GM18867 (cell line): Measurements from ENCODE around the gene EEF1AKMT1.
A peak's percentile ranks its signal among the peaks of the same experiment; 100 is the strongest.

Experiments
- ATAC-seq: cut with Tn5 transposase; IDR thresholded peaks from one replicate; pipeline ENCODE4 v1.9.1; 2021; ENCODE audit warnings: mild to moderate bottlenecking, moderate library complexity; ENCODE audit not compliant: unreplicated experiment

EEF1AKMT1 gene, protein sequence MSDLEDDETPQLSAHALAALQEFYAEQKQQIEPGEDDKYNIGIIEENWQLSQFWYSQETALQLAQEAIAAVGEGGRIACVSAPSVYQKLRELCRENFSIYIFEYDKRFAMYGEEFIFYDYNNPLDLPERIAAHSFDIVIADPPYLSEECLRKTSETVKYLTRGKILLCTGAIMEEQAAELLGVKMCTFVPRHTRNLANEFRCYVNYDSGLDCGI

DNA sequence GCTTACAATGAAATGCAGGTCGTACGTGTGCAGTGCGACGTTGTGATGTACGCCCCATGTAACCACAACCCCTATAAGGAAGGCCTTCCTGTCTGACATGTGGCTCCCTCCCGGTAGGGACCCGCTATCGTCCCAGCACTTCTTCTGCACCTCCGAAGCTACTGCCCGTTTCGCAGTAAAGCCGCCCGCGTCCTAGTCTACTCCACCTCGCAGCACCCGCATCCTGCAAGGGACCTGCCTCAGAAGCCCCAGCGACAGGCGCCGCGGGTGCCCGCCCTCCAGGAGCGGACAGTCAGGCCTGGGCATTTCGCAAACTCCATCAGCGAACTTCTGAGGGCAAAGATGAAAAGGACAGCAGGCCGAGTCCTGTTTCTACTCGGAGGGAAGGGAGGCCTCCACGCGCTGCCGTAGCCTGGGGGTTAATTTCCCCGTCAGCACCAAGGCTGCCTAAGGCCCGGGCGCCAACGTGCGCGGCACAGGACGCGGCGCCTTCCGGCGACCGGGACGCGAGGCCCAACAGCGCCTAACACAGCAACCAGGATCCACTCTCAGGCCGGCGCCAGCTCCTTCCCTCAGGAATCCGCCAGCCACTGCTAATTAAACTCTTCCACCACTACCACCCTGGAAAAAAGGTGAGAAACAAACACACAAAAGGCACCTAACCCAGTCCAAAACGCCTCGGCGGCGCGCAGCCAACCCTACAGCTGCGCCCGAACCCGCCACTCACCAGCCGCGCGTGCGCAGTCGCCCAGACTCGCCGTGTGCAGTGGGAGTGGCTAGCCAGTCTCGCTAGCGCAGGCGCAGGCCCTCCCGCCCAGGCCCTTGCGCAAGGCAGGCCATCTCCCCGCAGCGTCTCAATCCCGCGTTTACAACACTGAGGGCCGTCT lies at the start of gene EEF1AKMT1:
Gene EEF1AKMT1, minus strand, starts transcription at position 768 of the 887 bp plus-strand sequence. CDS start 16,363 bp downstream, outside the sequence.
- ATAC-seq, result peak; percentile 83

GRCh38 chr13:20823071-20823470 lies 49.3 kb upstream of the EEF1AKMT1 start:
- no peak for ATAC-seq

DNA sequence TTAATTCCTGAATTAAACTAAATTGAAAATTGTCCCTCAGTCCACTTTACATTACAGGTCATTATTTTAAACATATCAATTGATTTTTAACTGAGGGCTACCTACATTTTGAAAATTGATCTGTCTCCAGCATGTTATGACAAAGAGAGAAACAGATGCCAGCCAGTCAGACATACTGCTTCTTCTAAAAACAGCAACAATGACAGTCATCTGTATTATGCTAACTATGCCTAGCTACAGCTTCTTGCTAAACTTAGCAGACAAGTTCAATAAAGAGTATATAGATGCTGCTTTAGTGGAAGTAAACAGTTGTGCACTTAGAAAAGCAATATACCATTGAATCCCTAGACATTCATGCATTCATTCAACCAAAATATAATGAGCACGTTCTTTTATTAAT lies 48.6 kb upstream of the EEF1AKMT1 start:
- no peak for ATAC-seq

DNA sequence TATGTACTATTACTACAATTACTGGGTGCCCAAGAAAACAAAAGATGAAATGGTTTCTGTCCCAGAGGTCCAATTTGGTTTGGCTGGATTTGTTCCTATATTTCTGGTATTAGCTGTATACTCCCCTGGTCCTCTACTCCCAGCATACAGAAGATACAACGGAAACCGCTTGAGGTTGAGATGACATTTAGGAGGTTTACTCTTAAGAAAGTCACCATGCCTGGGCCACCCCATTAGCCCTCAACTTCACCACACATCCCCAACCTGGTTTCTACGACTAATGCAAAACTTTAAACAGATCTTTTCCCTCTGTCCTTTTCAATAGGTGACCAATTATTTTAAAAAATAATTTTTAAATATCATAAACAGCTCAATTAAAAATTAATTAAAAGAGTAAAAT lies 46.0 kb upstream of the EEF1AKMT1 start:
- ATAC-seq, result no peak

DNA sequence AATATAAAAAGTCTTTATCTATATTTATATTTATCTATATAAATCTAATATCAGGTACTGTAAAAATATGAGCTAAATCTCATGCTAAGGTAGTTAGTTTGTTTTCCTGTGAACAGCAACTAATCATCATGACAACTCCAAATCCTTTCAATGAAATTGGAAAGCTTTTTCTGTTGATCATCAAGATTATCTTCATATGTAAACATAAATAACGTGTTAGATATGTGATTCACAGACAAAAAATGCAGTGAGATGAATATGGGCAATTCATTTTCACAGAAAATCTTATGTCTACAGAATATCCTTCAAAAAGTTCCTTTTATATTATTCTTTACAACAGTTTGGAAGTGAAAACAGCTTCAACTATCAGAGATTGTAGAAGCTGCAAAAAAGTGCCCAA lies 41.7 kb upstream of the EEF1AKMT1 start:
- no peak for ATAC-seq

- ATAC-seq, result no peak
Observed at GRCh38 chr13:20814224-20814910, 40.6 kb upstream of the EEF1AKMT1 start.

DNA sequence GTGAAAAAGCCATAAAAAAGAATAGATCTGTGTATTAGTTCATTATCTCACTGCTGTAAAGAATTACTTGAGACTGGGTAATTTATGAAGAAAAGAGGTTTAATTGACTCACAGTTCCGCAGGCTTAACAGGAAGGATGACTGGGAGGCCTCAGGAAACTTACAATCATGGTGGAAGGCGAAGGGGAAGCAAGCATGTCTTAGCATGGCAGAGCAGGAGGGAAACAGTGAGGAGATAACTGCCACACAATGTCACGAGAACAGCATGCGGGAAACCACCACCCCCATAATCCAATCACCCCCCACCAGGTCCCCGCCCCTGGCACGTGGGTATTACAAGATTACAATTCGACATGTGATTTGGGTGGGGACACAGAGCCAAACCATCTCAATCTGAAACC lies 39.1 kb upstream of the EEF1AKMT1 start:
- no peak for ATAC-seq

DNA sequence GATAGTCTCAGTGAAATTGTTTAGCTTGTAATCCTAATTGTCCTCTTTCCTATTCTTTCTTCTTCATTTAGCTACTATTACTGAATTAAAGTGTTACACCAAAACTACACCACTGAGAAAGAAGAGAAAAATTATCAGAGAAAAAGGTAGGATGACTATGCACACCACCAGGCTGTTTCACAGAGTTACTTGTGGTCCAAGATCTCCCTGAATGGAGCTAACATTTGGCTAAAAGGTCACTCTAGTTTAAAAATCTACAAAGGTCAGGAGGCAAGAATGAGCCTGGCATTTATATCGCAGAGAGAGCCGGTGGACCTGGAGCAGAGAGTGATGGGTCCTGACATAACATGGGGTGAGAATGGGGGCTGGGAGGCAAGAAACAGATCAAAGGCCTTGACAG lies 37.0 kb upstream of the EEF1AKMT1 start:
- no peak for ATAC-seq

DNA sequence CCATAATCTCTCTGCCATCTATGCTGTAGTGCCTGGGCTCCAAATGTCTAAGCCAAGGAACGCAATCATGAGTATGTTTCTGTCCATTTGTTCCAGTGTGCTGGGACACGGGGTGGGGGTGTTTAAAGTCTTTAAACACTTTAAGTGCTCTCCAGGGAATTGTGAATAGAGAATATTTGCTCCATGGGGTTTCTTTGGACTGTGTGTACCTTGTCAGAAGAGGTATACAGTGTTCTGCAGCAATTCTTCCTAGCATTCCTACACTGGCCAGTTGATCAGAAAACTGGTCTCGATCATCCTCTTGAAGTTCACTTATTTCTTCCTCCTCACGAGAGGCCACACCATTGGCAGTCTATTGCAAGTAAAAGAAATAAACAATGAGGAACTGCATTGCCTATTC lies 35.1 kb upstream of the EEF1AKMT1 start:
- no peak for ATAC-seq

GRCh38 chr13:20803180-20803965 lies 29.6 kb upstream of the EEF1AKMT1 start:
- ATAC-seq, result no peak

DNA sequence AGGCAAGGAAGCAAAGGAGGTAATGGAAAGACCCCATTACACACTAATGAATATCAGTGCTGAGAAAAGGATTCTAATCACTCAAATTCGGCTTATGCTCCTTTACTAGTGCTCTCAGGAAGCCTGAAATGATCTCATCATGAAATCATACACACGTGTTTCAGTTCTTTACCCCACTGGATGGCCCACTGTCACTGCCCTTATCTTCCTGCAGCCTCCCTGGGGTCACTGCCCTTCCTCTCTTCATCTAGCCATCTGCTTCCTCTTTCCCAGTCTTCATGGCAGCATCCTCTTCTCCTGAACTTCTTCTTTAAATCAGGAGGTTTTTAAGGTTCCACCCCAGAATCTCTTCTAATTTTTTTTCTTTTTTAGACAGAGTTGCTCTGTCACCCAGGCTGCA lies 27.9 kb upstream of the EEF1AKMT1 start:
- no peak for ATAC-seq

- ATAC-seq, result no peak
Observed at GRCh38 chr13:20799726-20800416, 26.1 kb upstream of the EEF1AKMT1 start.

- no peak for ATAC-seq
Observed at GRCh38 chr13:20798027-20798426, 24.3 kb upstream of the EEF1AKMT1 start.

GRCh38 chr13:20796791-20797508 lies 23.2 kb upstream of the EEF1AKMT1 start:
- no peak for ATAC-seq

DNA sequence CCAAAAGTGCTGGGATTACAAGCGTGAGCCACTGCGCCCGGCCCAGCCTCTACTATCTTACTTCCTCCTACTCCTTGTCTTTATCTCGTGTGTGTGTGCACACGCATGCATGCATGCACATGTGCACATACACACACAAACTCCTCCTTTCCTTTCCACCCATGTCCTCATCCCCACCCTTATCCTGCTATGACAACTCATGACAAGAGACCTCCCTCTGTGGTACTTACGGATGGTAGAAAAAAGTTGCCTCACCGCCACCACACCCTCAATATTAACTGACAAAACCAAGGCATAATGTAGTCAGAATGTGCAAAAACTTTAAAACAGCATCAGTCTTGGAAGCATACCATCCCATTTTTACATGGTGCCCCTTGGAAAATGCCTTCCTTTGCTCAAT lies 15.9 kb upstream of the EEF1AKMT1 start:
- ATAC-seq, result no peak

DNA sequence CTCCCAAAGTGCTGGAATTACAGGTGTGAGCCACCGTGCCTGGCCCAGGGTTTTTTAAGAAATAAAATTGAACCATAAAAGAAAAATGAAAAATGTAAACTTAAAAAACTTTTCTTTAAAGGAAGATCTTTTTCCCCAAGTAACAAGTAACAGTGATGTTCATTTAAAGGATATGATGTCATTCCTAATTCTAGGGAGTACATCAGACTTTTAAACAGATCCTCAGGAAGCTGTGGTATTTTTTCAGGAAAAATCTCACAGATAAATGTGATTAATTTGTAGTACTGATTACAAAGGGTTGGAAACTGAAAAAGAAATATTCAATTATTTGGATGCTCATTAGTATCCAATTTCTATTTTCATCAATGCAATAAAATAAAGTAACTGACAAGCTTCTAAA lies 14.6 kb upstream of the EEF1AKMT1 start:
- ATAC-seq, result no peak

DNA sequence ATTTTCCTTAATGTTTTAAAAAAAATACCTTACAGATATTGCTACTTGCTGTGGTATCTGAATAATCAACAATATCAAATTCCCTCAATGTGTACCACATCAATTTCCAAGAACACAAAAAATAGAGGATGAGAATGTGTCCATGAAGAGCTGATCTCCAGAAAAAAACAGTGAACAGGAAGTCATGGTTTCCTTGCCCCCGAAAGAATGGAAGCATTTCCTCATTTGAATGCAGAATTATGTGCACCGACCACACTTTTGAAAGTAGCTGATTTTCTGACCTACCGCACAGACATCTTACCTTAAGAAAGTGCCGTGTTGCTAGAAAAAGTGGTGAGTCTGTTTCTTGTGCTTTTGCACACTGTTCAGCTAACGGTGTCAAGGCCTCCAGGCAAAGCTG lies 13.4 kb upstream of the EEF1AKMT1 start:
- no peak for ATAC-seq

DNA sequence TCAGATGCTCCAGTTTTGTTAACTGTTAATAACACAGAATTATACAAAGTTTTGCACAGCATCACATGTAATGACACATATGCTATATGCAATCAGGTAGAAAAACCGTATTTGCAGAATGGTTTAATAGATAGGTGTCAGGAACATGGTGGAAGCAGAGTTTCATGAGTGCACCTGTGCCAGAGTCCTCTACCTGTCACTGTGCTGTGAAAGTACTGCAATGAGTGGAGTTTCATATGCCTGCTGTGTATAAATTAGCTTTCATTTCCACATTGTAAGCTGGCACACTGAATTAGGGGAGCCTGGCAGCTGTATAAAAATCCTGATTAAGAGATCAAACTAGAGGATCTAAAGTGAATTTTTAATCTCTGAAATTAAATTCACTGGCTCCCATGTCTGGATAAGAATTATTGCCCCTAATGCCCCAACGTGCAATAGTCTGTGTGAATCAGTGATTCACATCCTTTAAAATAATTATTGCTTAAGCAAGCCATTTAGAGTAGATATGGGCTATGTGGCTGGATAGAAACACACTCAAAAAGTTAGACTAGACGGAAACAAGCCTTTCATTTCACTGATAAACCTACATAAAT lies 8.5 kb upstream of the EEF1AKMT1 start:
- peak; percentile 94 for ATAC-seq

- no peak for ATAC-seq
Observed at GRCh38 chr13:20780317-20780716, 6.6 kb upstream of the EEF1AKMT1 start.
